Neural cell (in vitro differentiated cells): ENCODE data around the gene SLC4A1. TPM values are rescaled to one million over a fixed set of nuclear protein-coding genes. Genes with fewer than 3 reads are reported as not detected.

ENCODE experiments used
- H2AFZ ChIP-seq: fragments of 200-600, 300-800 bp; sonication (generic), shearing (Covaris generic); 2 replicates; pipeline ENCODE4 v1.6.0; 2014; ENCODE audit warnings: low read depth, mild to moderate bottlenecking, antibody characterized with exemption, low read length, moderate library complexity
- H3F3A ChIP-seq: fragments of 200-600 bp; shearing (Covaris generic); 2 replicates; pipeline ENCODE4 v1.6.1; 2016; ENCODE audit warnings: mild to moderate bottlenecking, moderate library complexity, mixed read lengths, antibody characterized with exemption, low read length; ENCODE audit not compliant: insufficient read depth, poor library complexity, severe bottlenecking
- H3K27ac ChIP-seq: fragments of 200-600, 300-800 bp; sonication (generic), shearing (Covaris generic); 2 replicates; pipeline ENCODE4 v1.5.1; 2014; ENCODE audit warnings: mild to moderate bottlenecking, low read length, moderate library complexity
- H3K27me3 ChIP-seq: fragments of 300-800, 200-600 bp; sonication (generic), shearing (Covaris generic); 2 replicates; pipeline ENCODE4 v1.6.0; 2014; ENCODE audit warnings: mild to moderate bottlenecking, low read depth, low read length, moderate library complexity; ENCODE audit not compliant: insufficient read depth
- H3K36me3 ChIP-seq: fragments of 300-800, 200-600 bp; sonication (generic), shearing (Covaris generic); 2 replicates; pipeline ENCODE4 v1.5.1; 2014; ENCODE audit warnings: mild to moderate bottlenecking, antibody characterized with exemption, low read length, moderate library complexity; ENCODE audit not compliant: insufficient read depth
- H3K4me2 ChIP-seq: fragments of 300-800, 200-600 bp; sonication (generic), shearing (Covaris generic); 2 replicates; pipeline ENCODE4 v1.6.0; 2014; ENCODE audit warnings: mild to moderate bottlenecking, low read length
- H3K4me3 ChIP-seq: fragments of 300-800, 200-600 bp; sonication (generic), shearing (Covaris generic); 2 replicates; pipeline ENCODE4 v1.5.1; 2014; ENCODE audit warnings: mild to moderate bottlenecking, low read length, moderate library complexity
- H3K79me2 ChIP-seq: fragments of 200-600 bp; shearing (Covaris generic); replicated peaks from 2 replicates; pipeline ENCODE4 v1.6.0; 2014; ENCODE audit warnings: mild to moderate bottlenecking, low read length, moderate library complexity; ENCODE audit not compliant: insufficient read depth
- H3K9ac ChIP-seq: fragments of 300-800, 200-600 bp; sonication (generic), shearing (Covaris generic); 2 replicates; pipeline ENCODE4 v1.6.1; 2016; ENCODE audit warnings: mild to moderate bottlenecking, low read length, mixed read lengths
- H3K9me2 ChIP-seq: fragments of 200-600 bp; shearing (Covaris generic); 2 replicates; pipeline ENCODE4 v1.6.1; 2016; ENCODE audit warnings: mild to moderate bottlenecking, low read length, mixed read lengths; ENCODE audit not compliant: insufficient read depth
- H3K9me3 ChIP-seq: fragments of 200-600, 300-800 bp; sonication (generic), shearing (Covaris generic); 2 replicates; pipeline ENCODE4 v1.6.1; 2016; ENCODE audit warnings: mild to moderate bottlenecking, mixed run types, low read length, moderate library complexity, mixed read lengths
- H4K20me1 ChIP-seq: fragments of 200-600 bp; shearing (Covaris generic); 2 replicates; pipeline ENCODE4 v1.6.1; 2016; ENCODE audit warnings: mild to moderate bottlenecking, mixed run types; ENCODE audit not compliant: insufficient read depth
- EP300 ChIP-seq: fragments of 450-650 bp; conservative IDR thresholded peaks from 2 replicates; pipeline ENCODE4 v1.6.1; 2014; ENCODE audit warnings: antibody characterized with exemption, mild to moderate bottlenecking, moderate library complexity; ENCODE audit not compliant: poor library complexity, severe bottlenecking
- EZH2 ChIP-seq: fragments of 200-600, 300-800 bp; shearing (Covaris generic), sonication (generic); IDR thresholded peaks from 2 replicates; pipeline ENCODE4 v1.6.1; 2014; ENCODE audit warnings: antibody characterized with exemption, low read length, borderline replicate concordance, mild to moderate bottlenecking; ENCODE audit not compliant: insufficient read depth, poor library complexity, severe bottlenecking
- MXI1 ChIP-seq: fragments of 450-650 bp; conservative IDR thresholded peaks from 2 replicates; pipeline ENCODE4 v1.6.1; 2014; ENCODE audit warnings: antibody characterized with exemption, mild to moderate bottlenecking; ENCODE audit not compliant: poor library complexity, severe bottlenecking
- POLR2AphosphoS5 ChIP-seq: IDR thresholded peaks from 2 replicates; pipeline ENCODE4 v1.6.1; 2012
- RAD21 ChIP-seq: fragments of 450-650 bp; conservative IDR thresholded peaks from 2 replicates; pipeline ENCODE4 v1.6.1; 2014; ENCODE audit warnings: antibody characterized with exemption, mild to moderate bottlenecking, moderate library complexity
- SMC3 ChIP-seq: fragments of 450-650 bp; conservative IDR thresholded peaks from 2 replicates; pipeline ENCODE4 v1.6.1; 2014; ENCODE audit warnings: antibody characterized with exemption, mild to moderate bottlenecking, moderate library complexity; ENCODE audit not compliant: poor library complexity
- TAF1 ChIP-seq: IDR thresholded peaks from 2 replicates; pipeline ENCODE4 v1.6.1; 2012; ENCODE audit warnings: low read depth
- polyA plus RNA-seq: library from polyadenylated mRNA; depleted of rRNA; stranded (reverse); fragments of >200 nt; gene quantifications from 2 replicates; pipeline ENCODE4 v1.2.3, GENCODE V29; 2014
- TF ChIP-seq, protein P1 (sequence below): IDR thresholded peaks from 2 replicates; pipeline ENCODE4 v1.6.1; 2012; ENCODE audit warnings: borderline replicate concordance
- TF ChIP-seq, protein P2 (sequence below): fragments of 450-650 bp; IDR thresholded peaks from 2 replicates; pipeline ENCODE4 v1.5.1; 2014; ENCODE audit warnings: antibody characterized with exemption, mild to moderate bottlenecking, moderate library complexity; ENCODE audit not compliant: poor library complexity, severe bottlenecking

SLC4A1 gene
- polyA plus RNA-seq, 1 donor from 2014 or later: 0.05 TPM

DNA sequence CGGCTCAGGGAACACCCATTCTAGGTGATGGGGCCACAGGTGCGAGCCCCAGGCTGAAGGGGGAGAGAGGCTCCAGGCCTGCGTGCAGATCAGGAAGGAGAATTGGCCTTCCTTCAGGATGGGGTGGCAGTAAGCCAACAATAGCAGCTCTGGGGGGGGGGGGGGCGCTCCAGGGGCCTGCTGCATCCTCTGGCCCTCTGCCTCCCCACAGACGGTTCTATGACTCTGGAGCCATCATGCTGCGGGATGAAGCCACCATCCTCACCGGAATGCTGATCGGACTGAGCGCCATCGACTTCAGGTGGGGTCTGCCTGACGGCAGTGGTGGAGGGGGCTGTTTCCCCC, 46.6 kb upstream of the SLC4A1 start:
- H3K79me2 ChIP-seq: peaks cover 20% of the 10 kb centered on the region
- peaks cover 6% of the 10 kb centered on the region for H4K20me1 ChIP-seq
- no peaks in the 10 kb centered on the region for H3F3A ChIP-seq
- H3K9ac ChIP-seq: no peak overlapping the region
- no peak overlapping the region for H2AFZ ChIP-seq
- TF ChIP-seq SMC3 (no peak), TAF1 (no peak), EP300 (no peak), POLR2AphosphoS5 (no peak), MXI1 (no peak), RAD21 (no peak), EZH2 (no peak)
- TF ChIP-seq, protein P1, sequence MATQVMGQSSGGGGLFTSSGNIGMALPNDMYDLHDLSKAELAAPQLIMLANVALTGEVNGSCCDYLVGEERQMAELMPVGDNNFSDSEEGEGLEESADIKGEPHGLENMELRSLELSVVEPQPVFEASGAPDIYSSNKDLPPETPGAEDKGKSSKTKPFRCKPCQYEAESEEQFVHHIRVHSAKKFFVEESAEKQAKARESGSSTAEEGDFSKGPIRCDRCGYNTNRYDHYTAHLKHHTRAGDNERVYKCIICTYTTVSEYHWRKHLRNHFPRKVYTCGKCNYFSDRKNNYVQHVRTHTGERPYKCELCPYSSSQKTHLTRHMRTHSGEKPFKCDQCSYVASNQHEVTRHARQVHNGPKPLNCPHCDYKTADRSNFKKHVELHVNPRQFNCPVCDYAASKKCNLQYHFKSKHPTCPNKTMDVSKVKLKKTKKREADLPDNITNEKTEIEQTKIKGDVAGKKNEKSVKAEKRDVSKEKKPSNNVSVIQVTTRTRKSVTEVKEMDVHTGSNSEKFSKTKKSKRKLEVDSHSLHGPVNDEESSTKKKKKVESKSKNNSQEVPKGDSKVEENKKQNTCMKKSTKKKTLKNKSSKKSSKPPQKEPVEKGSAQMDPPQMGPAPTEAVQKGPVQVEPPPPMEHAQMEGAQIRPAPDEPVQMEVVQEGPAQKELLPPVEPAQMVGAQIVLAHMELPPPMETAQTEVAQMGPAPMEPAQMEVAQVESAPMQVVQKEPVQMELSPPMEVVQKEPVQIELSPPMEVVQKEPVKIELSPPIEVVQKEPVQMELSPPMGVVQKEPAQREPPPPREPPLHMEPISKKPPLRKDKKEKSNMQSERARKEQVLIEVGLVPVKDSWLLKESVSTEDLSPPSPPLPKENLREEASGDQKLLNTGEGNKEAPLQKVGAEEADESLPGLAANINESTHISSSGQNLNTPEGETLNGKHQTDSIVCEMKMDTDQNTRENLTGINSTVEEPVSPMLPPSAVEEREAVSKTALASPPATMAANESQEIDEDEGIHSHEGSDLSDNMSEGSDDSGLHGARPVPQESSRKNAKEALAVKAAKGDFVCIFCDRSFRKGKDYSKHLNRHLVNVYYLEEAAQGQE: no peak
- TF ChIP-seq, protein P2, sequence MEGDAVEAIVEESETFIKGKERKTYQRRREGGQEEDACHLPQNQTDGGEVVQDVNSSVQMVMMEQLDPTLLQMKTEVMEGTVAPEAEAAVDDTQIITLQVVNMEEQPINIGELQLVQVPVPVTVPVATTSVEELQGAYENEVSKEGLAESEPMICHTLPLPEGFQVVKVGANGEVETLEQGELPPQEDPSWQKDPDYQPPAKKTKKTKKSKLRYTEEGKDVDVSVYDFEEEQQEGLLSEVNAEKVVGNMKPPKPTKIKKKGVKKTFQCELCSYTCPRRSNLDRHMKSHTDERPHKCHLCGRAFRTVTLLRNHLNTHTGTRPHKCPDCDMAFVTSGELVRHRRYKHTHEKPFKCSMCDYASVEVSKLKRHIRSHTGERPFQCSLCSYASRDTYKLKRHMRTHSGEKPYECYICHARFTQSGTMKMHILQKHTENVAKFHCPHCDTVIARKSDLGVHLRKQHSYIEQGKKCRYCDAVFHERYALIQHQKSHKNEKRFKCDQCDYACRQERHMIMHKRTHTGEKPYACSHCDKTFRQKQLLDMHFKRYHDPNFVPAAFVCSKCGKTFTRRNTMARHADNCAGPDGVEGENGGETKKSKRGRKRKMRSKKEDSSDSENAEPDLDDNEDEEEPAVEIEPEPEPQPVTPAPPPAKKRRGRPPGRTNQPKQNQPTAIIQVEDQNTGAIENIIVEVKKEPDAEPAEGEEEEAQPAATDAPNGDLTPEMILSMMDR: no peak
- H3K27me3 ChIP-seq: peaks cover 18% of the 10 kb centered on the region
- no peaks in the 10 kb centered on the region for H3K9me3 ChIP-seq
- peaks cover 12% of the 10 kb centered on the region for H3K36me3 ChIP-seq
- H3K4me2 ChIP-seq: no peak overlapping the region
- no peaks in the 10 kb centered on the region for H3K9me2 ChIP-seq
- H3K4me3 ChIP-seq: peak overlapping the region; percentile 55
- no peak overlapping the region for H3K27ac ChIP-seq

DNA sequence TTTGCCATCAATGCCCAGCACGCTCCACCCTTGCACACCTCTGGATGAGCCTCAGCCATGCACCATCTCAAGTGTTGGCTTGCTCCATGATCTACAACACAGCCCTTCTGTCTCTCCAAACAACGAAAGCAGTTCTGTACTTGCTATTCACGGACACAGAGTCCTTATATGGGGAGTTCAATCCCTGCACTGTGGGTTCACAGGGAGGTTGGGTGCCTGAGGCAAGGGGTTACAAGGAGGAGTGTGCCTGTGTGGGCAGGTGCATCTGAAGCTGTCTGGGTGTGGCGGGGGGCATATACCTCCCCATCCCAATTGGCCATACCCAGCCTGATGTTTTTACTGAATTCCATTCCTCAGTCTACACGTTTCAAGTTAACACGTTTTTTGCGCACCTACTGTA, 46.1 kb upstream of the SLC4A1 start:
- Histone ChIP-seq H3K9me2 (no peaks in the 10 kb centered on the region), H2AFZ (no peak overlapping the region), H3K9ac (no peak overlapping the region), H3K79me2 (peaks cover 25% of the 10 kb centered on the region), H3K4me3 (no peak overlapping the region), H3K27ac (no peak overlapping the region), H3K4me2 (no peak overlapping the region), H3K9me3 (no peaks in the 10 kb centered on the region), H3K27me3 (peaks cover 18% of the 10 kb centered on the region), H4K20me1 (peaks cover 6% of the 10 kb centered on the region), H3K36me3 (peaks cover 12% of the 10 kb centered on the region), H3F3A (no peaks in the 10 kb centered on the region)
- TF ChIP-seq MXI1 (no peak), TAF1 (no peak), RAD21 (no peak), EP300 (no peak)
- TF ChIP-seq, protein P2: no peak
